Measurements from ENCODE around the gene HECW1.

HECW1 gene

DNA sequence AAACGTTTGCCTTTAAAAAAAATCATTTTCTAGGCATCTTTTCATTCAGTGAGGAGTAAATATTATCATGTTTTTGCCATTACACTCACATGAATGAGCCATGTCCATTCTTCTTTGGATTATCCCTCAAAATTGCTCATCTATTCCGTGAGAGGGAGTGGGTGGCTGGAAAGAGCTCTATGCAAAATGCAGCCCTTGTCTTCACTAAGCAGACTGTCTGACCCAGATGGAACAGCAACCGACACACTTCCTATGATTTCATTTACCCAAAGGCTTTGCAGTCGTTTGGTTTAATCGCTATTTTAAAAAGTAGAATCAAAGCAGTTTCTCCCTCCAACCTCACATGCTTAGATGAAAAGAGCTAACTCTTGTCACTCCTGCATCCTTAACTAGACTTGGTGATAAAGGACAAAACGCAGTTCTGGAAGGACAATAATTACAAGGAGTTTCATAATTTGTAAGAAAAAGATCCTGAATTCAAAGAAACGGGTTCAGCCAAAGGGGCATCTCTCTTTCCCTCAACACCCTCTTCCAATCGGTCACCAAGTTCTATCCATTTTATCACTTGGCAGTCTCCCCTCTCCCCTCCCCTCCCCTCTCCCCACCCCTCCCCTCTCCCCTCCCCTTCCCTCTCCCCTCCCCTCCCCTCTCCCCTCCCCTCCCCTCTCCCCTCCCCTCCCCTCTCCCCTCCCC is 272.3 kb downstream of the HECW1 start:
- H3K9me3 ChIP-seq (ENCODE audit: control insufficient read depth, low read length): peaks cover 3% of the 10 kb centered on the region
- no peak overlapping the region for H2BK15ac ChIP-seq (ENCODE audit: low read depth, poor library complexity, severe bottlenecking)
- H2AK5ac ChIP-seq (ENCODE audit: low read length, severe bottlenecking): no peak overlapping the region
- no peak overlapping the region for H3K4me2 ChIP-seq (ENCODE audit: low read length, poor library complexity, severe bottlenecking)
- H2AFZ ChIP-seq (ENCODE audit: low read depth, low read length): no peak overlapping the region
- 90% methylated on average over 4 of the region's 8 CpGs for WGBS
- H3K18ac ChIP-seq (ENCODE audit: low read depth in 1 of 2, low read length in 2 of 2): no peak overlapping the region
- no peak overlapping the region for H3K4me3 ChIP-seq (ENCODE audit: insufficient read depth in 1 of 2, low read depth in 1 of 2, low read length in 2 of 2)
- H3K9ac ChIP-seq (ENCODE audit: low read length): no peak overlapping the region
- peaks cover 0 to 9% of the 10 kb centered on the region in 2 experiments for H3K27me3 ChIP-seq (ENCODE audit: control insufficient read depth in 1 of 2, insufficient read depth in 1 of 2, low read length in 2 of 2)
- H3K4ac ChIP-seq (ENCODE audit: low read depth in 1 of 2, low read length in 2 of 2): no peak overlapping the region
- H2BK120ac ChIP-seq (ENCODE audit: low read depth, low read length): no peak overlapping the region
- H3K36me3 ChIP-seq (ENCODE audit: control insufficient read depth in 1 of 2, insufficient read depth in 2 of 2, low read depth in 1 of 2, low read length in 2 of 2): no peaks in the 10 kb centered on the region
- H2BK5ac ChIP-seq (ENCODE audit: low read depth, low read length, poor library complexity, severe bottlenecking): no peak overlapping the region
- no peaks in the 10 kb centered on the region for H3K79me1 ChIP-seq (replicated peaks; ENCODE audit: low read length, poor library complexity, severe bottlenecking)
- H4K91ac ChIP-seq (ENCODE audit: low read length): no peak overlapping the region
- no peak overlapping the region for H4K8ac ChIP-seq (ENCODE audit: low read length)
- H3K27ac ChIP-seq (ENCODE audit: low read length, poor library complexity, severe bottlenecking): no peak overlapping the region
- H3K4me1 ChIP-seq (ENCODE audit: control insufficient read depth, insufficient read depth, low read depth, low read length): peaks cover 2% of the 10 kb centered on the region
- no peak overlapping the region for H3K23ac ChIP-seq (ENCODE audit: low read length in 2 of 2)
- no peak overlapping the region for H2BK12ac ChIP-seq (ENCODE audit: low read length in 2 of 2)
- no peak for DNase-seq
- H3K14ac ChIP-seq (ENCODE audit: low read length in 2 of 2): no peak overlapping the region

DNA sequence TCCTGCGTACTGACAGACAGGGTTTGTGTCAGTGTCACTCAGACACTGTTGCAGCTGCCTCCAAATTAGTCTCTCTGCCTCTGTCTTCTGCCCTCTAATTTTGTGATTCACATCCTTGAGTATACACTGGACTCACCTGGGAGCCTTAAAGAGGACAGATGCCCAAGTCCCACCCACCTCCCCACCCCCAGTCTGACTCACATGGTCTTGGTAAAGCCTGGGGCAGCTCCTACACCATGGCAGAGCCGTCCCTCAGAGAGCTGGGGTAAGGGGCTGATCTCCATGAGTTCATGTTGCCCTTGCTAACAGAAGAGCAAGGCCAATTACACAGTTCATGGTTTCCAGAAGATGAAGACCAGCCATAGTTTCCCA is 272.8 kb downstream of the HECW1 start:
- no peak overlapping the region for H4K91ac ChIP-seq (ENCODE audit: low read length)
- H3K4ac ChIP-seq (ENCODE audit: low read depth in 1 of 2, low read length in 2 of 2): no peak overlapping the region
- peaks cover 0 to 9% of the 10 kb centered on the region in 2 experiments for H3K27me3 ChIP-seq (ENCODE audit: control insufficient read depth in 1 of 2, insufficient read depth in 1 of 2, low read length in 2 of 2)
- no peak overlapping the region for H2AFZ ChIP-seq (ENCODE audit: low read depth, low read length)
- no peak overlapping the region for H3K18ac ChIP-seq (ENCODE audit: low read depth in 1 of 2, low read length in 2 of 2)
- H4K8ac ChIP-seq (ENCODE audit: low read length): peak overlapping the region; percentile 7
- DNase-seq: no peak
- no peak overlapping the region for H3K27ac ChIP-seq (ENCODE audit: low read length, poor library complexity, severe bottlenecking)
- WGBS: 62% methylated on average over 2 of the region's 2 CpGs
- H2BK120ac ChIP-seq (ENCODE audit: low read depth, low read length): no peak overlapping the region
- no peak overlapping the region for H3K4me2 ChIP-seq (ENCODE audit: low read length, poor library complexity, severe bottlenecking)
- H3K9ac ChIP-seq (ENCODE audit: low read length): no peak overlapping the region
- no peaks in the 10 kb centered on the region for H3K36me3 ChIP-seq (ENCODE audit: control insufficient read depth in 1 of 2, insufficient read depth in 2 of 2, low read depth in 1 of 2, low read length in 2 of 2)
- H2BK5ac ChIP-seq (ENCODE audit: low read depth, low read length, poor library complexity, severe bottlenecking): no peak overlapping the region
- H3K23ac ChIP-seq (ENCODE audit: low read length in 2 of 2): no peak overlapping the region
- H3K9me3 ChIP-seq (ENCODE audit: control insufficient read depth, low read length): peaks cover 3% of the 10 kb centered on the region
- H3K14ac ChIP-seq (ENCODE audit: low read length in 2 of 2): no peak overlapping the region
- no peak overlapping the region for H2BK12ac ChIP-seq (ENCODE audit: low read length in 2 of 2)
- H2AK5ac ChIP-seq (ENCODE audit: low read length, severe bottlenecking): no peak overlapping the region
- no peaks in the 10 kb centered on the region for H3K79me1 ChIP-seq (replicated peaks; ENCODE audit: low read length, poor library complexity, severe bottlenecking)
- no peak overlapping the region for H3K4me3 ChIP-seq (ENCODE audit: insufficient read depth in 1 of 2, low read depth in 1 of 2, low read length in 2 of 2)
- H3K4me1 ChIP-seq (ENCODE audit: control insufficient read depth, insufficient read depth, low read depth, low read length): peaks cover 5% of the 10 kb centered on the region
- H2BK15ac ChIP-seq (ENCODE audit: low read depth, poor library complexity, severe bottlenecking): no peak overlapping the region

DNA sequence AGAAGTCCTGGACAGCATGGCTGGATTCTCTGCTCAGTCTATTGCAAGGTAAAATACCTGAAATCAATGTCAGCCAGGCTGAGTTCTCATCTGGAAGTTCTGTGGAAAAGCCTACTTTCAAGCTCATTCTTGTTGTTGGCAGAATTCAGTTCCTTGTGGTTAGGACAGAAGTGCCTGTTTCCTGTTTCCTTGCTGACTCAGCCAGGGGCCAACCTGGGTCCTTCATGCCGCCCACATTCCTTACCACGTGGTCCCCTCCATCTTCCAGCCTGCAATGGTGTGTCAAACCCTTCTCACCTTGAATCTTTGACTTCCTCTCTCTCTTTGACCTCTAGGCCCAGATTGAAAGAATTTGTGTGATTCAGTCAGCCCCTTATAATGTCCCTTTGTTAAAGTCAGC is 273.4 kb downstream of the HECW1 start:
- Histone ChIP-seq H3K9me3 (ENCODE audit: control insufficient read depth, low read length) (peaks cover 3% of the 10 kb centered on the region), H2BK5ac (ENCODE audit: low read depth, low read length, poor library complexity, severe bottlenecking) (no peak overlapping the region), H3K36me3 (ENCODE audit: control insufficient read depth in 1 of 2, insufficient read depth in 2 of 2, low read depth in 1 of 2, low read length in 2 of 2) (no peaks in the 10 kb centered on the region), H3K9ac (ENCODE audit: low read length) (no peak overlapping the region), H3K4ac (ENCODE audit: low read depth in 1 of 2, low read length in 2 of 2) (no peak overlapping the region), H4K8ac (ENCODE audit: low read length) (no peak overlapping the region), H3K18ac (ENCODE audit: low read depth in 1 of 2, low read length in 2 of 2) (no peak overlapping the region), H2AFZ (ENCODE audit: low read depth, low read length) (no peak overlapping the region), H3K4me2 (ENCODE audit: low read length, poor library complexity, severe bottlenecking) (no peak overlapping the region), H3K4me3 (ENCODE audit: insufficient read depth in 1 of 2, low read depth in 1 of 2, low read length in 2 of 2) (no peak overlapping the region), H2AK5ac (ENCODE audit: low read length, severe bottlenecking) (no peak overlapping the region), H3K4me1 (ENCODE audit: control insufficient read depth, insufficient read depth, low read depth, low read length) (peaks cover 6% of the 10 kb centered on the region), H2BK12ac (ENCODE audit: low read length in 2 of 2) (no peak overlapping the region), H3K79me1 (replicated peaks; ENCODE audit: low read length, poor library complexity, severe bottlenecking) (no peaks in the 10 kb centered on the region), H3K27me3 (ENCODE audit: control insufficient read depth in 1 of 2, insufficient read depth in 1 of 2, low read length in 2 of 2) (peaks cover 0 to 9% of the 10 kb centered on the region in 2 experiments), H2BK120ac (ENCODE audit: low read depth, low read length) (no peak overlapping the region), H4K91ac (ENCODE audit: low read length) (no peak overlapping the region), H3K23ac (ENCODE audit: low read length in 2 of 2) (no peak overlapping the region), H2BK15ac (ENCODE audit: low read depth, poor library complexity, severe bottlenecking) (no peak overlapping the region), H3K27ac (ENCODE audit: low read length, poor library complexity, severe bottlenecking) (no peak overlapping the region), H3K14ac (ENCODE audit: low read length in 2 of 2) (no peak overlapping the region)
- DNase-seq: peak; percentile 22
- WGBS: 44% methylated on average over 2 of the region's 2 CpGs

DNA sequence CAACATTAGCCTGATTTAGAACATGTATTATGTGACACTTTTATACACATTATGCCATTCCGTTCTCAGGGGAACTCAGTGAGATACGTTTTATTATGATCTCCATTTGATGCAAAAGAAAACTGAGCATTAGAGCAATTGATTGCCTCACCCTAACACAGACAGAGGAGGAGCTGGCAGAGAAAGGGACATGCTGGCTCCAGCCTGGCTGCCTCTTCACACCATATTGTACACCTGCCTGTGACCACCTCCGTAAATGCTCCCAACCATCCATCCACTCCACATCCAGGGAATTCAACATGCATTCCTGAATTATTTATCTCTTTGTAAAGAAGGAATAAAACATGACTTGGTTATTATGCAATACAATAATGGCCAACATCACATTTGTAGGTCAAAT is 275.5 kb downstream of the HECW1 start:
- H3K23ac ChIP-seq (ENCODE audit: low read length in 2 of 2): no peak overlapping the region
- peaks cover 0 to 9% of the 10 kb centered on the region in 2 experiments for H3K27me3 ChIP-seq (ENCODE audit: control insufficient read depth in 1 of 2, insufficient read depth in 1 of 2, low read length in 2 of 2)
- no peak overlapping the region for H2BK12ac ChIP-seq (ENCODE audit: low read length in 2 of 2)
- H3K79me1 ChIP-seq (replicated peaks; ENCODE audit: low read length, poor library complexity, severe bottlenecking): no peaks in the 10 kb centered on the region
- no peak for DNase-seq
- no peak overlapping the region for H3K14ac ChIP-seq (ENCODE audit: low read length in 2 of 2)
- no peaks in the 10 kb centered on the region for H3K36me3 ChIP-seq (ENCODE audit: control insufficient read depth in 1 of 2, insufficient read depth in 2 of 2, low read depth in 1 of 2, low read length in 2 of 2)
- no peak overlapping the region for H3K18ac ChIP-seq (ENCODE audit: low read depth in 1 of 2, low read length in 2 of 2)
- peaks cover 6% of the 10 kb centered on the region for H3K4me1 ChIP-seq (ENCODE audit: control insufficient read depth, insufficient read depth, low read depth, low read length)
- H2BK120ac ChIP-seq (ENCODE audit: low read depth, low read length): no peak overlapping the region
- no peak overlapping the region for H4K8ac ChIP-seq (ENCODE audit: low read length)
- no peak overlapping the region for H2AK5ac ChIP-seq (ENCODE audit: low read length, severe bottlenecking)
- no peak overlapping the region for H3K9ac ChIP-seq (ENCODE audit: low read length)
- H3K4ac ChIP-seq (ENCODE audit: low read depth in 1 of 2, low read length in 2 of 2): no peak overlapping the region
- H2BK5ac ChIP-seq (ENCODE audit: low read depth, low read length, poor library complexity, severe bottlenecking): no peak overlapping the region
- H4K91ac ChIP-seq (ENCODE audit: low read length): no peak overlapping the region
- 98% methylated on average over 2 of the region's 3 CpGs for WGBS
- H2BK15ac ChIP-seq (ENCODE audit: low read depth, poor library complexity, severe bottlenecking): no peak overlapping the region
- no peak overlapping the region for H3K4me2 ChIP-seq (ENCODE audit: low read length, poor library complexity, severe bottlenecking)
- no peak overlapping the region for H3K27ac ChIP-seq (ENCODE audit: low read length, poor library complexity, severe bottlenecking)
- H2AFZ ChIP-seq (ENCODE audit: low read depth, low read length): no peak overlapping the region
- peaks cover 3% of the 10 kb centered on the region for H3K9me3 ChIP-seq (ENCODE audit: control insufficient read depth, low read length)
- no peak overlapping the region for H3K4me3 ChIP-seq (ENCODE audit: insufficient read depth in 1 of 2, low read depth in 1 of 2, low read length in 2 of 2)
